GM06990 (cell line): Measurements from ENCODE around the gene SERPINA12.

ENCODE experiments used
- DNase-seq: peaks from one replicate; pipeline ENCODE4 v3.0.0-alpha.2; 2011; ENCODE audit not compliant: insufficient read length; ENCODE audit errors: extremely low read depth
- H3K27me3 ChIP-seq: replicated peaks from 2 replicates; pipeline ENCODE4 v1.6.0; 2011; ENCODE audit warnings: low read length; ENCODE audit not compliant: control insufficient read depth, insufficient read depth
- H3K36me3 ChIP-seq: 2 replicates; pipeline ENCODE4 v1.5.1; 2011; ENCODE audit warnings: low read length; ENCODE audit not compliant: control insufficient read depth, insufficient read depth
- H3K4me3 ChIP-seq: replicated peaks from 2 replicates; pipeline ENCODE4 v1.5.1; 2011; ENCODE audit warnings: low read depth, mild to moderate bottlenecking, control low read depth, low read length
- TF ChIP-seq, protein P1 (sequence below): IDR thresholded peaks from 2 replicates; pipeline ENCODE4 v1.5.1; 2011; ENCODE audit warnings: low read length, control low read depth, mild to moderate bottlenecking, inconsistent platforms; ENCODE audit not compliant: insufficient read depth, poor library complexity, severe bottlenecking

The SERPINA12 gene

DNA sequence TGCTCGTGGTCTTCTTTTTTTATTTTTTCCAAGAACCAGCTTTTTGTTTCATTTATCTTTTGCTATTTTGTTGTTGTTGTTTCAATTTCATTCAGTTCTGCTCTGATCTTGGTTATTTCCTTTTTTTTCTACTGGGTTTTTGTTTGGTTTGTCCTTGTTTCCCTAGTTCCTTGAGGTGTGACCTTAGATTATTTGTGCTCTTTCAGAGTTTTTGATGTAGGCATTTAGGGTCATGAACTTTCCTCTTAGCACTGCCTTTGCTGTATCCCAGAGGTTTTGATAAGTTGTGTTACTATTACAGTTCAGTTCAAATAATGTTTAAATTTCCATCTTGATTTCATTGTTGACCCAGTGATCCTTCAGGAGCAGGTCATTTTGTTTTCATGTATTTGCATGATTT lies 53.3 kb downstream of the SERPINA12 start:
- DNase-seq, result no peak
- H3K4me3 ChIP-seq, result no peak overlapping the region
- H3K36me3 ChIP-seq, result no peaks in the 10 kb centered on the region
- no peaks in the 10 kb centered on the region for H3K27me3 ChIP-seq
- TF ChIP-seq, protein P1, sequence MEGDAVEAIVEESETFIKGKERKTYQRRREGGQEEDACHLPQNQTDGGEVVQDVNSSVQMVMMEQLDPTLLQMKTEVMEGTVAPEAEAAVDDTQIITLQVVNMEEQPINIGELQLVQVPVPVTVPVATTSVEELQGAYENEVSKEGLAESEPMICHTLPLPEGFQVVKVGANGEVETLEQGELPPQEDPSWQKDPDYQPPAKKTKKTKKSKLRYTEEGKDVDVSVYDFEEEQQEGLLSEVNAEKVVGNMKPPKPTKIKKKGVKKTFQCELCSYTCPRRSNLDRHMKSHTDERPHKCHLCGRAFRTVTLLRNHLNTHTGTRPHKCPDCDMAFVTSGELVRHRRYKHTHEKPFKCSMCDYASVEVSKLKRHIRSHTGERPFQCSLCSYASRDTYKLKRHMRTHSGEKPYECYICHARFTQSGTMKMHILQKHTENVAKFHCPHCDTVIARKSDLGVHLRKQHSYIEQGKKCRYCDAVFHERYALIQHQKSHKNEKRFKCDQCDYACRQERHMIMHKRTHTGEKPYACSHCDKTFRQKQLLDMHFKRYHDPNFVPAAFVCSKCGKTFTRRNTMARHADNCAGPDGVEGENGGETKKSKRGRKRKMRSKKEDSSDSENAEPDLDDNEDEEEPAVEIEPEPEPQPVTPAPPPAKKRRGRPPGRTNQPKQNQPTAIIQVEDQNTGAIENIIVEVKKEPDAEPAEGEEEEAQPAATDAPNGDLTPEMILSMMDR, result no peak

DNA sequence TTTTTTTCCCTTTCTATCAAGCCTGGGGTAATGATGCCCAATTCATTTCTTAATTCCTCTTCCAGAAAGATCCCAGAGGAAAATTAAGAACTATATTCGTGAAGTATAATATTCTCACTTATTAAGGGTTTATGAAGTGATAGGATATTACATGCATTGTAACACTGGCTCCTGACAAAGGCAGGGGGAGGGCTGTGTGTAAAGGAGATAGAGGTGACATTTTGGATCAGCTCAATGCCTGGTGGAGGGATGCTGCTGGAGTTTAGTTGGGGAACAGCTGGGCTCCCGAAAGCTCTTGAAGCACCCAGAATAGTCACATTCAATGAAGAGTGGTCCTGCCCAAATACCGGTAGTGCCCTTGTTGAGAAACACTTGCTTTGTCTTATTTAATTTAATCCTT lies 57.4 kb downstream of the SERPINA12 start:
- TF ChIP-seq, protein P1, result no peak
- no peak for DNase-seq
- Histone ChIP-seq H3K36me3 (no peaks in the 10 kb centered on the region), H3K27me3 (no peaks in the 10 kb centered on the region), H3K4me3 (no peak overlapping the region)

DNA sequence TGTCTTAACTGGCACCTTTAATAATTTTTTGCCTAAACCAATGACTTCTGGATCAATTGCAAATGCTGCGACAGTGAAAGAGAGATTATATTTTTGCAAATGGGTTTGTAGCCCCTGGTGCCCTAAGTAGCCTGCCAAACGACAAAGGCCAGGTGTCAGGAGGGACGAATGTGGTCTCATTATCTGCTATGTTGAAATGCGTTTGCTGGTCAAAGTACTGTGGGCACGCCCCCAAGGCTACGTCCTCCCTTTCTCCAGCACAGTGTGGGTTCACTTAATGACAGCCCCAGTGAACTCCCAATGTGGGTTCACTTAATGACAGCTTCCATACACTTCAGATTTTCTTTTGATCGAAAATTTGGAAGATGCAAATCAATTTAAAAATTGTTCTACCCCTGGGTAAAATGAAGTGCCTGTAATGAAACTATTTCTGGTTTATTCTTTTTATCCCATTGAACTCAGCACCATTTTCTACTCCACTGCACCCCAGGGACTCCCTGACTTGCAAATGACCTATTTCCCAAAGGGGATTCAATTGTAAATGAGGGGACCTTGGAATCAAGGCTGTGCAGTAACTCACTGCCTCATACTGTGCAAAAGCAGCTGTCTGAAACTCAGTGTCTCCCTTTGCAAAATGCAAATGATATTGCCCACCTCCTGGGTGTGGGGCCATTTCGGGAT lies 58.0 kb downstream of the SERPINA12 start:
- no peaks in the 10 kb centered on the region for H3K27me3 ChIP-seq
- DNase-seq, result no peak
- TF ChIP-seq, protein P1, result no peak
- H3K4me3 ChIP-seq, result no peak overlapping the region
- no peaks in the 10 kb centered on the region for H3K36me3 ChIP-seq

- H3K27me3 ChIP-seq, result no peaks in the 10 kb centered on the region
- no peak overlapping the region for H3K4me3 ChIP-seq
- no peak for DNase-seq
- H3K36me3 ChIP-seq, result no peaks in the 10 kb centered on the region
- TF ChIP-seq, protein P1, result no peak
These were observed 58.6 kb downstream of the SERPINA12 start for GRCh38 chr14:94450722-94451090.

DNA sequence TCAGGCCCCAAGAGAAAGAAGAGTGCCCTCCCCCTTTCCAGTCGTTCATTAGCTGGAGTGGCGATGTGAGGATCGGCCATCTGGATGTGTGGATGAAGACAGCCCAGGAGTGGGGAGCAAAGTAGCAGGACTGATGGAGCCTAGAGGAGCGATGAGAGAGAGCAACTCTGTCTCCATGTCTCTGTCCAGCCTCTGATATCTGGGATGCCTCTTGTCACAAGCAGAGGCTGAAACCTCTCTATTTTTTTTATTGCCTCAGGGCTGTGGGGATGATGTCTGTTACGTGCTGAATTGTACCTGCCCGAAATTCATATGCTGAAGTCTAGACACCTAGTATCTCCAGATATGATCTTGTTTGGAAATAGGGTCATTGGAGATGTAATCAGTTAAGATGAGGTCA lies 59.3 kb downstream of the SERPINA12 start:
- TF ChIP-seq, protein P1, result no peak
- Histone ChIP-seq H3K4me3 (no peak overlapping the region), H3K36me3 (no peaks in the 10 kb centered on the region), H3K27me3 (no peaks in the 10 kb centered on the region)
- no peak for DNase-seq
